Measurements from ENCODE around the gene TMEM238L. TPM values are rescaled to one million over a fixed set of nuclear protein-coding genes. Genes with fewer than 3 reads are reported as not detected.
"Not testable (repeated sequence)": the region's sequence is repeated elsewhere in the genome, so short reads cannot be mapped to it uniquely, and the experiment has no call there.

TMEM238L gene, protein sequence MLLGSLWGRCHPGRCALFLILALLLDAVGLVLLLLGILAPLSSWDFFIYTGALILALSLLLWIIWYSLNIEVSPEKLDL
- total RNA-seq (not detected), polyA plus RNA-seq (not detected), total RNA-seq (not detected)

DNA sequence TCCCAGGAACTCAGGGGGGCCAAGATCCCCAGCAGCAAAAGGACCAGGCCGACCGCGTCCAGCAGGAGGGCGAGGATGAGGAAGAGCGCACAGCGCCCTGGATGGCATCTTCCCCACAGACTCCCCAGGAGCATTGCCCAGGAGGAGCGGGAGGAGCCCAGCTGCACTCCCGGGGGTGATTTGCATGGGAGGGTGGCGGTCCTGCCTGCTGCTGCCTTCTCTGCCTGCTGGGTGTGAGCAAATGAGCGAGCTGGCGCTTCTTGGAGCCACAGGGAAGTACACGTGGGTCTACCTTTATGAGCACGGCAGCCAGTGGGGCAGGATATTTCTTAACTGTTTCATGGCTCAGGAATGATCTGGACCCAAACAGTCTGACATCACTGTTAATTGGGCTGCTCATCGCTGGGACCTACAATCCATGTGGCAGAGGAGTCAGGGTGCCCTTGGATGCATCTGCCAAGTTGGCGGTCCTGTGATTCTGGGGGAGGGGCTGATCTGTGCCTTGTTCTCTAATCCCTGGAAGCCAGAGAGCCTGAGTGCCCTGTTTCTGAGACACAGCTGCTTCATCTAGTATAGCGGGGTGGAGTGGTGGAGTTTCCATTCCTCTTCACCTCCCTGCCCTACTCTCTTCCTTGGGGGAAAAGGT, at the start of gene TMEM238L:
TMEM238L (minus strand) TSS at position 270 of the 646 bp plus-strand sequence; CDS start at position 134, 136 bp downstream.
- Histone ChIP-seq H3K27ac (ENCODE audit: low read depth, low read length) (no peak within 1 kb of the TSS), H3K36me3 (ENCODE audit: control insufficient read depth in 2 of 3, insufficient read depth in 3 of 3, low read length in 3 of 3) (no peaks in the 10 kb centered on the region), H3K4me1 (ENCODE audit: control insufficient read depth in 2 of 2, insufficient read depth in 2 of 2, low read length in 2 of 2) (no peaks in the 10 kb centered on the region), H3K27me3 (ENCODE audit: control insufficient read depth in 2 of 2, insufficient read depth in 2 of 2, low read length in 2 of 2) (no peaks in the 10 kb centered on the region), H3K4me3 (ENCODE audit: low read length) (no peak within 1 kb of the TSS), H3K9me3 (ENCODE audit: control insufficient read depth in 2 of 3, low read length in 3 of 3) (no peaks in the 10 kb centered on the region)
- peaks cover 0 to 3% (median 0%) of the 10 kb centered on the region in 5 donors for H3K36me3 Mint-ChIP-seq
- H3K27ac Mint-ChIP-seq, result no peak within 1 kb of the TSS
- no peaks in the 10 kb centered on the region for H3K4me1 Mint-ChIP-seq
- DNase-seq, result no peak
- peaks cover 0 to 3% (median 0%) of the 10 kb centered on the region in 5 donors for H3K27me3 Mint-ChIP-seq
- ChIA-PET CTCF (no interaction called here), POLR2A (no interaction called here)
- no peaks in the 10 kb centered on the region for H3K9me3 Mint-ChIP-seq
- no peak for ATAC-seq
- H3K4me3 Mint-ChIP-seq, result no peak within 1 kb of the TSS
- intact Hi-C loops (cut with micrococcal nuclease), result no loop called here

DNA sequence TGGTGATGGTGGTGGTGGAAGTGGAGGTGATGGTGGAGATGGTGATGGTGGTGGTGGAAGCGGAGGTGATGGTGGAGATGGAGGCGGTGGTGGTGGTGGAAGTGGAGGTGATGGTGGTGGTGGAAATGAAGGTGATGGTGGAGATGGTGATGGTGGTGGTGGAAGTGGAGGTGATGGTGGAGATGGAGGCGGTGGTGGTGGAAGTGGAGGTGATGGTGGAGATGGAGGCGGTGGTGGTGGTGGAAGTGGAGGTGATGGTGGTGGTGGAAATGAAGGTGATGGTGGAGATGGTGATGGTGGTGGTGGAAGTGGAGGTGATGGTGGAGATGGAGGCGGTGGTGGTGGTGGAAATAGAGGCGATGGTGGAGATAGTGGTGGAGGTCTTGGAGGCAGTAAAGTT, 42.7 kb upstream of the TMEM238L start:
- H3K27me3 Mint-ChIP-seq, result peaks cover 0 to 11% (median 0%) of the 10 kb centered on the region in 5 donors
- H3K36me3 ChIP-seq (ENCODE audit: control insufficient read depth in 2 of 3, insufficient read depth in 3 of 3, low read length in 3 of 3); H3K9me3 ChIP-seq (ENCODE audit: control insufficient read depth in 2 of 3, low read length in 3 of 3); H3K4me1 ChIP-seq (ENCODE audit: control insufficient read depth in 2 of 2, insufficient read depth in 2 of 2, low read length in 2 of 2); H3K27me3 ChIP-seq (ENCODE audit: control insufficient read depth in 2 of 2, insufficient read depth in 2 of 2, low read length in 2 of 2); H3K9me3 Mint-ChIP-seq; H3K27ac Mint-ChIP-seq; POLR2A ChIA-PET; H3K4me3 Mint-ChIP-seq; DNase-seq; H3K36me3 Mint-ChIP-seq; ATAC-seq; H3K4me3 ChIP-seq (ENCODE audit: low read length); H3K27ac ChIP-seq (ENCODE audit: low read depth, low read length): not testable (repeated sequence)
- intact Hi-C loops (cut with micrococcal nuclease), result loop anchor here in 1 of 2 donors (5.0 kb wide), 1 partner anchor 94 kb away; no protein-coding TSS in a partner anchor
- CTCF ChIA-PET, result interaction anchor here (0.7 to 1.6 kb wide), 2 partner anchors 109 to 984 kb away, joined by 4 to 5 read pairs; no protein-coding TSS in a partner anchor
- peaks cover 0 to 10% (median 10%) of the 10 kb centered on the region in 7 donors for H3K4me1 Mint-ChIP-seq

GRCh38 chr17:10845388-10845751, 41.5 kb upstream of the TMEM238L start:
- Histone ChIP-seq H3K9me3 (ENCODE audit: control insufficient read depth in 2 of 3, low read length in 3 of 3) (no peaks in the 10 kb centered on the region), H3K4me3 (ENCODE audit: low read length) (peak overlapping the region; percentile 52)

DNA sequence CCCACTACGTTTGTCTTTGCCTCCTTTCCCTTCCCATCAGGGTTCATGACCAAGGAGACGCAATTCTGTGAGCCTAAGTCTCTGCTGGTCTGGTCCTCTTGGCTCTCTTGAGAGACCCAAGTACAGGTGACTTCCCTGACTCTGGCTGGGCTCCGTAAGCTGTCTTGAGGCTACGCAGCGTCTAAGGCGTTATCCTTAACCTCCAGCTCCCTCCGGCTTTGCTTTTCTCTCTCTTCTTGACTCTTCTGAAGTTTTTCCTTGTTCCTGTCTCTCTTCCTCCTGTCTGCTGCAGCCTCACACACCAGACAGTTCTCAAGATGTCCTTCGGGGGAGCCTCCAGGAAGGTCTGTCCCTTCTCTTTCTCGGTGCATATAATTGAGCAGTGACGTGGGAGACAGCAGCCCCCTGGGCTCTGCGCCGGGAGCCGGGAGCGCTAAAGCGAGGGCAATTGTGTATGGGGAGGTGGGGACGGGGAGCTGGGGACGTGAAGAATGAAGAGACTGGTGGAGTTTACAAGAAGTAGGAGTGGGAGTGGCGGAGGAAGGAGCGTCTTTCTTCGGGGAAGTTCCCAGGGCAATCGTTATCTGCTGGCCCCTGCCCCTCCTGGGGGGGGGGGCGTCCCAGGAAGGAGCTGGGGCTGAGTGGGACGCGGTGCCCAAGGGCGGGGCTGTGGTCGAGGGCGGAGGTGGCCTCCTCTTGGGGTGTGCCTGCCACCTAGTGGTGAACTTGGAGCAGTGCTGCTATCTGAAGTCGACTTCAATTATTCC, 40.9 kb upstream of the TMEM238L start:
- Mint-ChIP-seq H3K9me3 (peaks cover 0 to 1% (median 0%) of the 10 kb centered on the region in 11 donors), H3K4me3 (peak overlapping the region; percentile 70 to 89 (median 86)), H3K27me3 (peaks cover 0 to 11% (median 0%) of the 10 kb centered on the region in 5 donors), H3K4me1 (peaks cover 0 to 10% (median 10%) of the 10 kb centered on the region in 7 donors), H3K27ac (peak overlapping the region in 3 of 9 donors; percentile 26 to 46 (median 43)), H3K36me3 (no peaks in the 10 kb centered on the region)
- ChIA-PET CTCF (interaction anchor here (0.6 to 3.8 kb wide), 16 partner anchors 10 to 1353 kb away, joined by 3 to 47 read pairs (median 4); no protein-coding TSS in a partner anchor), POLR2A (interaction anchor here (0.6 to 1.1 kb wide), 4 partner anchors 101 to 198 kb away, joined by 3 to 4 read pairs (median 3); no protein-coding TSS in a partner anchor)
- Histone ChIP-seq H3K9me3 (ENCODE audit: control insufficient read depth in 2 of 3, low read length in 3 of 3) (no peaks in the 10 kb centered on the region), H3K36me3 (ENCODE audit: control insufficient read depth in 2 of 3, insufficient read depth in 3 of 3, low read length in 3 of 3) (no peaks in the 10 kb centered on the region), H3K4me1 (ENCODE audit: control insufficient read depth in 2 of 2, insufficient read depth in 2 of 2, low read length in 2 of 2) (peaks cover 0 to 6% of the 10 kb centered on the region in 2 donors), H3K27ac (ENCODE audit: low read depth, low read length) (no peak overlapping the region), H3K4me3 (ENCODE audit: low read length) (peak overlapping the region; percentile 52), H3K27me3 (ENCODE audit: control insufficient read depth in 2 of 2, insufficient read depth in 2 of 2, low read length in 2 of 2) (no peaks in the 10 kb centered on the region)
- DNase-seq, result peak; percentile 43 to 76 (median 70)
- intact Hi-C loops (cut with micrococcal nuclease), result loop anchor here (1.0 to 5.0 kb wide), 7 partner anchors 93 to 214 kb away; partner anchors contain the start of genes ADPRM (in 2 of the 2) and SCO1 (in 2 of the 2)
- ATAC-seq, result peak; percentile 96

More at GRCh38 chr17:10845388-10845751, 41.5 kb upstream of the TMEM238L start:
- H3K36me3 ChIP-seq (ENCODE audit: control insufficient read depth in 2 of 3, insufficient read depth in 3 of 3, low read length in 3 of 3), result no peaks in the 10 kb centered on the region
- H3K27me3 Mint-ChIP-seq, result peaks cover 0 to 11% (median 0%) of the 10 kb centered on the region in 5 donors
- ChIA-PET POLR2A (interaction anchor here (0.6 to 1.1 kb wide), 3 partner anchors 101 to 199 kb away, joined by 3 to 4 read pairs (median 3); no protein-coding TSS in a partner anchor), CTCF (interaction anchor here (0.7 to 3.8 kb wide), 10 partner anchors 11 to 217 kb away, joined by 3 to 47 read pairs (median 4); no protein-coding TSS in a partner anchor)
- H3K4me1 ChIP-seq (ENCODE audit: control insufficient read depth in 2 of 2, insufficient read depth in 2 of 2, low read length in 2 of 2), result peaks cover 0 to 6% of the 10 kb centered on the region in 2 donors
- H3K27ac Mint-ChIP-seq, result peak overlapping the region in 2 of 9 donors; percentile 26 to 43
- intact Hi-C loops (cut with micrococcal nuclease), result loop anchor here (1.0 to 5.0 kb wide), 7 partner anchors 93 to 214 kb away; partner anchors contain the start of genes ADPRM (in 2 of the 2) and SCO1 (in 2 of the 2)
- no peaks in the 10 kb centered on the region for H3K36me3 Mint-ChIP-seq
- no peaks in the 10 kb centered on the region for H3K27me3 ChIP-seq (ENCODE audit: control insufficient read depth in 2 of 2, insufficient read depth in 2 of 2, low read length in 2 of 2)
- ATAC-seq (no peak), DNase-seq (no peak)
- H3K9me3 Mint-ChIP-seq, result peaks cover 0 to 1% (median 0%) of the 10 kb centered on the region in 11 donors
- peak overlapping the region; percentile 70 to 89 (median 86) for H3K4me3 Mint-ChIP-seq
- no peak overlapping the region for H3K27ac ChIP-seq (ENCODE audit: low read depth, low read length)
- H3K4me1 Mint-ChIP-seq, result peaks cover 0 to 10% (median 10%) of the 10 kb centered on the region in 7 donors

- intact Hi-C loops (cut with micrococcal nuclease), result loop anchor here in 1 of 2 donors (2.0 kb wide), 1 partner anchor 99 kb away; no protein-coding TSS in a partner anchor
- no peaks in the 10 kb centered on the region for H3K27me3 ChIP-seq (ENCODE audit: control insufficient read depth in 2 of 2, insufficient read depth in 2 of 2, low read length in 2 of 2)
- Mint-ChIP-seq H3K27ac (no peak overlapping the region), H3K36me3 (no peaks in the 10 kb centered on the region), H3K9me3 (peaks cover 0 to 1% (median 0%) of the 10 kb centered on the region in 11 donors), H3K4me3 (peak overlapping the region in 4 of 10 donors; percentile 19 to 55 (median 39)), H3K4me1 (peaks cover 0 to 10% (median 10%) of the 10 kb centered on the region in 7 donors), H3K27me3 (peaks cover 0 to 11% (median 0%) of the 10 kb centered on the region in 5 donors)
- no peaks in the 10 kb centered on the region for H3K9me3 ChIP-seq (ENCODE audit: control insufficient read depth in 2 of 3, low read length in 3 of 3)
- peaks cover 0 to 6% of the 10 kb centered on the region in 2 donors for H3K4me1 ChIP-seq (ENCODE audit: control insufficient read depth in 2 of 2, insufficient read depth in 2 of 2, low read length in 2 of 2)
- no peaks in the 10 kb centered on the region for H3K36me3 ChIP-seq (ENCODE audit: control insufficient read depth in 2 of 3, insufficient read depth in 3 of 3, low read length in 3 of 3)
- peak in 1 of 9 donors; percentile 25 for DNase-seq
- H3K4me3 ChIP-seq (ENCODE audit: low read length), result no peak overlapping the region
- no peak overlapping the region for H3K27ac ChIP-seq (ENCODE audit: low read depth, low read length)
- ChIA-PET CTCF (interaction anchor here (1.3 to 3.8 kb wide), 5 partner anchors 107 to 215 kb away, joined by 3 to 47 read pairs (median 7); no protein-coding TSS in a partner anchor), POLR2A (no interaction called here)
- no peak for ATAC-seq
Measured at GRCh38 chr17:10843811-10844210, 39.9 kb upstream of the TMEM238L start.

DNA sequence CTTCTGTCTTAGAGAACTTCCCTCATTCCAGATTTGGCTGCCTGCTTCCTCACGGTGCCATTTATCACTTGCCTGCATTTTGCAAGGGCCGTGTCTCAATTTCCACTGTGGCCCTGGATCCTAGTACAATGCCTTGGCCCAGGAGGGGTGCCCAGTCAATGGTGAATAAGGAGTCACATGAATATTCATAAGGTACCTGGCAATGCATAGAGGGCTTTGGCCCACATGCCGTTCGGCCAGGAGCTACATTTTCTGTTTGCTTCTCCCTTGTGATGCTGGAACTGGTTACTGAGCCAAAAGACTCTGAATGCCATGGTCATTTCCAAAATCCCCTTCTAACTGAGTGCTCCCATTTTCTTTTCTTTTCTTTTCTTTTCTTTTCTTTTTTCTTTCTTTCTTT, 38.8 kb upstream of the TMEM238L start:
- Mint-ChIP-seq H3K4me1 (peaks cover 0 to 10% (median 10%) of the 10 kb centered on the region in 7 donors), H3K9me3 (no peaks in the 10 kb centered on the region), H3K27me3 (peaks cover 0 to 11% (median 0%) of the 10 kb centered on the region in 5 donors), H3K27ac (no peak overlapping the region), H3K4me3 (no peak overlapping the region), H3K36me3 (no peaks in the 10 kb centered on the region)
- no peaks in the 10 kb centered on the region for H3K9me3 ChIP-seq (ENCODE audit: control insufficient read depth in 2 of 3, low read length in 3 of 3)
- ChIA-PET POLR2A (no interaction called here), CTCF (interaction anchor here (0.7 to 3.8 kb wide), 3 partner anchors 106 to 197 kb away, joined by 3 to 47 read pairs (median 35); no protein-coding TSS in a partner anchor)
- no peaks in the 10 kb centered on the region for H3K27me3 ChIP-seq (ENCODE audit: control insufficient read depth in 2 of 2, insufficient read depth in 2 of 2, low read length in 2 of 2)
- H3K27ac ChIP-seq (ENCODE audit: low read depth, low read length), result no peak overlapping the region
- H3K4me3 ChIP-seq (ENCODE audit: low read length), result no peak overlapping the region
- intact Hi-C loops (cut with micrococcal nuclease), result no loop called here
- ATAC-seq (no peak), DNase-seq (no peak)
- no peaks in the 10 kb centered on the region for H3K36me3 ChIP-seq (ENCODE audit: control insufficient read depth in 2 of 3, insufficient read depth in 3 of 3, low read length in 3 of 3)
- H3K4me1 ChIP-seq (ENCODE audit: control insufficient read depth in 2 of 2, insufficient read depth in 2 of 2, low read length in 2 of 2), result peaks cover 0 to 6% of the 10 kb centered on the region in 2 donors

Data from naive thymus-derived CD4-positive, alpha-beta T cell (primary cell).